GM21528 (cell line): ENCODE measurements around the gene HK1.

Source experiments
- ATAC-seq: cut with Tn5 transposase; IDR thresholded peaks from one replicate; pipeline ENCODE4 v1.9.1; 2021; ENCODE audit warnings: mild to moderate bottlenecking, moderate library complexity; ENCODE audit not compliant: unreplicated experiment, low FRiP score

HK1 gene

GRCh38 chr10:69397972-69398371 is 119.7 kb downstream of the HK1 start:
- ATAC-seq, result no peak

GRCh38 chr10:69398466-69398865 is 120.2 kb downstream of the HK1 start:
- ATAC-seq, result no peak

GRCh38 chr10:69400936-69401335 is 122.6 kb downstream of the HK1 start:
- ATAC-seq, result no peak

- ATAC-seq, result no peak
Observed at GRCh38 chr10:69401416-69401815, 123.1 kb downstream of the HK1 start.

GRCh38 chr10:69402386-69402785 is 124.1 kb downstream of the HK1 start:
- no peak for ATAC-seq

- ATAC-seq, result no peak
Observed at GRCh38 chr10:69403066-69403465, 124.8 kb downstream of the HK1 start.

- no peak for ATAC-seq
Observed at GRCh38 chr10:69403519-69403918, 125.2 kb downstream of the HK1 start.

- no peak for ATAC-seq
Observed at GRCh38 chr10:69404786-69405185, 126.5 kb downstream of the HK1 start.

- no peak for ATAC-seq
Observed at GRCh38 chr10:69405221-69405620, 126.9 kb downstream of the HK1 start.

- no peak for ATAC-seq
Observed at GRCh38 chr10:69406302-69406811, 128.1 kb downstream of the HK1 start.

- no peak for ATAC-seq
Observed at GRCh38 chr10:69406816-69407580, 128.7 kb downstream of the HK1 start.

GRCh38 chr10:69407621-69408301 is 129.5 kb downstream of the HK1 start:
- no peak for ATAC-seq

- ATAC-seq, result peak; percentile 71
Observed at GRCh38 chr10:69408318-69409175, 130.3 kb downstream of the HK1 start.

GRCh38 chr10:69409176-69409495 is 130.8 kb downstream of the HK1 start:
- ATAC-seq, result no peak

- ATAC-seq, result no peak
Observed at GRCh38 chr10:69409968-69410367, 131.7 kb downstream of the HK1 start.

GRCh38 chr10:69410487-69410886 is 132.2 kb downstream of the HK1 start:
- ATAC-seq, result no peak

- no peak for ATAC-seq
Observed at GRCh38 chr10:69411476-69411875, 133.2 kb downstream of the HK1 start.

- ATAC-seq, result no peak
Observed at GRCh38 chr10:69412232-69412790, 134.0 kb downstream of the HK1 start.

- ATAC-seq, result no peak
Observed at GRCh38 chr10:69413221-69413865, 135.0 kb downstream of the HK1 start.
